Gastroesophageal sphincter (tissue), 3 donors: ENCODE measurements around the gene GLG1.
"Not testable (repeated sequence)": the region's sequence is repeated elsewhere in the genome, so short reads cannot be mapped to it uniquely, and the experiment has no call there.

Source experiments
- EP300 ChIP-seq: sonication (generic); formaldehyde crosslinking; IDR thresholded peaks from one replicate; pipeline ENCODE4 v1.6.1; 2017; ENCODE audit warnings: antibody characterized with exemption, mild to moderate bottlenecking
- POLR2A ChIP-seq, 2 donors: fragments of 450-650 bp; IDR thresholded peaks; one replicate each; pipeline ENCODE4 v1.6.1; 2017; ENCODE audit warnings: antibody characterized with exemption in 2 of 2, mild to moderate bottlenecking in 2 of 2, moderate library complexity in 1 of 2
- POLR2AphosphoS5 ChIP-seq: sonication (generic); formaldehyde crosslinking; IDR thresholded peaks from one replicate; pipeline ENCODE4 v1.6.1; 2017; ENCODE audit warnings: antibody characterized with exemption
- TF ChIP-seq, protein P1 (sequence below), 4 experiments: fragments of 200-600 bp in 2 of 4; fragments of 450-650 bp in 2 of 4; sonication (generic) in 1 of 4; IDR thresholded peaks; one replicate each; pipeline ENCODE4 v1.5.1; 2017 to 2019; ENCODE audit warnings: antibody characterized with exemption in 4 of 4, mild to moderate bottlenecking in 2 of 4, moderate library complexity in 2 of 4

DNA sequence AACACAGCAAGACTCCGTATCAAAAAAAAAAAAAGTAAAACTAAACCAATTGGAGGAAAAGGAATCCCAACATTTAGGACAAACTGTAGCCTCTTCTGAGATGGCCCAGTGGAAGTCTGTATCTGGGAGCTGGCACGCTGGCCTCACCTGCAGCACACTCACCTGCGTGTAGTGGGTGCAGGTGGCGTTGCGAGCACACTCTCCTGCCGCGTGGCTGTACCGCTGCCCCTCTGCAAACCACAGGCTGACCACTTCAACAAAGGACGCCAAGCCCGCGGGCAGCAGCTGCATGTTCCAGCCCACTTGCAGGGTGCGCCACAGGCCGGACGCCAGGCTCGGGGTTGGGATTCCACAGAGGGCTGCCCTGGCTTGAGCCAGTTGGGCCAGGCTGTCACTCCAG lies 189.0 kb downstream of the GLG1 start:
- TF ChIP-seq, protein P1, sequence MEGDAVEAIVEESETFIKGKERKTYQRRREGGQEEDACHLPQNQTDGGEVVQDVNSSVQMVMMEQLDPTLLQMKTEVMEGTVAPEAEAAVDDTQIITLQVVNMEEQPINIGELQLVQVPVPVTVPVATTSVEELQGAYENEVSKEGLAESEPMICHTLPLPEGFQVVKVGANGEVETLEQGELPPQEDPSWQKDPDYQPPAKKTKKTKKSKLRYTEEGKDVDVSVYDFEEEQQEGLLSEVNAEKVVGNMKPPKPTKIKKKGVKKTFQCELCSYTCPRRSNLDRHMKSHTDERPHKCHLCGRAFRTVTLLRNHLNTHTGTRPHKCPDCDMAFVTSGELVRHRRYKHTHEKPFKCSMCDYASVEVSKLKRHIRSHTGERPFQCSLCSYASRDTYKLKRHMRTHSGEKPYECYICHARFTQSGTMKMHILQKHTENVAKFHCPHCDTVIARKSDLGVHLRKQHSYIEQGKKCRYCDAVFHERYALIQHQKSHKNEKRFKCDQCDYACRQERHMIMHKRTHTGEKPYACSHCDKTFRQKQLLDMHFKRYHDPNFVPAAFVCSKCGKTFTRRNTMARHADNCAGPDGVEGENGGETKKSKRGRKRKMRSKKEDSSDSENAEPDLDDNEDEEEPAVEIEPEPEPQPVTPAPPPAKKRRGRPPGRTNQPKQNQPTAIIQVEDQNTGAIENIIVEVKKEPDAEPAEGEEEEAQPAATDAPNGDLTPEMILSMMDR (IDR thresholded peaks at IDR 0.05), result not testable (repeated sequence)
- TF ChIP-seq POLR2A (IDR thresholded peaks at IDR 0.05); POLR2AphosphoS5; EP300: not testable (repeated sequence)
